HG03060 (cell line): ENCODE results near the gene IFNAR1.

Experiments
- ATAC-seq: cut with Tn5 transposase; IDR thresholded peaks from one replicate; pipeline ENCODE4 v1.9.1; 2021; ENCODE audit warnings: low read depth, moderate number of reproducible peaks; ENCODE audit not compliant: unreplicated experiment

Gene IFNAR1

DNA sequence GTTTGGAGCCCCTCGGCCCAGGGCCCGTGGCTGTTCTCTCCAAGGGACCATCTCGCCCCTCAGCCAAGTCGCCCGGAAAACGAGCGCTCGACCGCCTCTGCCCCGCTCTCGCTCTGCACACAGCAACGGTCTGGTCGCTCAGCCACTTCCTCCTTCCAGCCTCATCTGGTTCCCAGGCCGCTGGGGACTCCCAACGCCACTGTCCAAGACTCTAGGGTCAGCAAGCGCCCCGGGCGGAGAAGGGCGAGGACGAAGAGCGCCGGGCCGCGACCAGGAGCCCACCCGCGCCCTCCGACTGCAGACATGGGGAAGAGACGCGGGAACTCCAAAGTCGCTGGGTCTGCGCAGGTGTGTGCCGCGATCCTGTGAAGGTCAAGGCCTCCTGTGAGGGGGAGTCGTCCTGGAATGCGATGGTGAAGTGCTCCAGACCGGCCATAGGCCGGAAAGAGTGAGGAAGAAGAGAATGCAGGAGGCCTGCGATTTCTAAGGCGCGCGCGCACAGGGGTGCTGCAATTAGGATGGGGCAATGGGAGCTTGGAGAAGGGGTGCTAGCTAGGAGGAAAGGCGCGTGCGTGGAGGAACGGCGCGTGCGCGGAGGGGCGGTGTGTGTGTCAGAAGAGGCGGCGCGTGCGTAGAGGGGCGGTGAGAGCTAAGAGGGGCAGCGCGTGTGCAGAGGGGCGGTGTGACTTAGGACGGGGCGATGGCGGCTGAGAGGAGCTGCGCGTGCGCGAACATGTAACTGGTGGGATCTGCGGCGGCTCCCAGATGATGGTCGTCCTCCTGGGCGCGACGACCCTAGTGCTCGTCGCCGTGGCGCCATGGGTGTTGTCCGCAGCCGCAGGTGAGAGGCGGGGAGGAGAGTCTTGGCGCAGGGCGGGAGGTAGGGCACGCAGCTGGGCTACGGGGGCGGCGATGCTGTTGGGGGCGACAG lies at the start of gene IFNAR1:
Gene IFNAR1, plus strand, starts transcription at position 680 of the 931 bp plus-strand sequence. Its CDS starts 86 bp downstream, at position 766.
- ATAC-seq = peak; percentile 61

DNA sequence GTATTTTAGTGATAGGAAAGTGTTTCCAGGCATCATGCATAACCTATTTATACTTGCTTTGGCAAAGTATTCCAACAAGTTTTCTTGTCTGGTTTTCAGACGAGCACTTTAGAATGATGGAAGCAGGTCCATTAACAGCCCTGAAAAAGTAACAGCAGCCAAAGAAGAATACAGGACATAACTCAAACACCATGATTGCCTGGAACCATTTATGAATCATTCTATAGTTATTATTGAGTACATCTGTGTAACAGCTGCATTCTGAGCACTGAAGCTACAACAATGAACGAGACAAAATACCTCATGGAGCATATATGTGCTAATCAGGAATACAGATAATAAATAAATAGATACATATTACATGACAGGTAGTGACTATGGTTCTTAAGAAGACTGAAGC lies 46.0 kb upstream of the IFNAR1 start:
- ATAC-seq = no peak

DNA sequence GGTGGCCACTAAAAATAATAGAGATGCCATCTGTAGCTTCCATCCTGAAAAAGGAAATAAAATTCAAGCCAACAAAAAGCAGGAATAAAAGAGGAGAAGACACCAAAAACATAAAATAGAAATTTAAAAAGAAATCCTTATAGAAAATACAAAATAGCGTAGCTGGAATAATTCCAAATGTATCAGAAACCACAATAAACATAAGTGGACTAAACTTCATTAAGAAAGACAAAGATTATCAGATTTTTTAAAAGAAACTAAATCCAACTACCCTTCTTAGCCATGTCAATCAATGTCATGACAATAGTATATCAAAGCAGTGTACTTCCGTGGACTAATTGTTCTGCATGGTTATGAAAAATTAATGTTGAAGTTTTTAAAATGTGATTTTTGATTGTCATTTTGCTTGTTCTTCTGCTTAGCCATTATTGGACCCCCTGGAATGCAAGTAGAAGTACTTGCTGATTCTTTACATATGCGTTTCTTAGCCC lies 45.4 kb upstream of the IFNAR1 start:
- ATAC-seq = no peak

DNA sequence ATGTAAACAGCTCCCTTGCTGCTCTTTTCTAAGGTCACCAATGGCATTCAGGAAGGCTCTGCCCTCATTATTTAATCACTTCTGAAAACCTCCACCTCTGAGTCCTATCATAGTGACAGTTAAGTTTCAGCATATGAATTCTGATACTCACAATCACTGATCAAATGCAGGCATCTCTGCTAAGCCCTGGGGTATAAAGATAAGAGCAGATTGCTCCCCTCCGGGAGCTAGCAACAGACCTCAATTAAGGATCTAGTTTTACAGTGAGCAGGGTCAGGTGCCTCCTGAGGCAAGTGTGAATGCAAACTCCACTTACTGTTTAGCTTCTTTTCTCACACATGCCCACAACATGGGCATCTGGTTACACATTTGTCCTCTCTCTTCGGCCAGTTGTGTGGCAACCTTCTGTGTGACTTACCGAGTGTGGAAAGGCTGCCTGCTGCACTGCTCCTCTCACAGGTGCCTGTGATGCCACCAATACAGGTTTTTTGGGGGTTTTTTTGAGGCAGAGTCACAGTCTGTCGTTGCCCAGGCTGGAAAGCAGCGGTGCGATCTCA lies 43.6 kb upstream of the IFNAR1 start:
- no peak for ATAC-seq

DNA sequence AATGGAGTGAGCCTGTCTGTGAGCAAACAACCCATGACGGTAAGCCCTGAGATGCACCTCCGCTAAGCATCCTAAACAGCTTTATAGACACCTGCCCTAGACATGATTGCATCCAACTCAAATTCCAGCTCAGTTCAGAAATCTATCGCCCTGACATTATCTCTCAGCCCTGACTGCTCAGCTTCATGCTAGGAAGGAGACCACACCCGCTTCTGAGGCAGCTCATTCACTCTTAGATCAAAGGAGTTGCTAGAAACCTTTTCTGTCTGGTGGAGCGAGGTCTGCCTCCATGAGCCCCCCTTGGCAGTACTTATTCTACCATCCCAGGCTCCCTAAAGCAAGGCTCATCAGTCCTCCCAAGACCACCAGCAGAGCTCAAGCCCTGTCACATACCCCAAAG lies 41.6 kb upstream of the IFNAR1 start:
- ATAC-seq = no peak

DNA sequence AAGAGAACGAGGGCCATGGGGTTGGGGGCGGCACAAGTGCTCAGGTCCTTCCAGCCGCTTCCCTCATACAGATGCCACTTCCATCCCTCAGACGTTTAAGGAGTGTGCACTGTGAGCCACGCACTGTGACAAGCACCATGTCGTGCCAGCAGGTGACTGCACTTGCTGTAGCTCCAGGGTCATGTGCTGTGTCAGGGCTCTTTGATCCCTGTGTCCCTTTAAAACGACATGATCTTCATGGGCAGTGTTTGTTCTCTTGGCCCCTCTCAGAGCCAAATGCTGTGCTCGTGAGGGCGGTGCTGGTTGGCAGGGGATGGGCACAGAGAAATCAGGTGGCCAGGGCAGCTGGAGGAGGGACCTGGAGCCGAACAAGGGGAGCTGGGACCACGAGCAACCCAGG lies 38.7 kb upstream of the IFNAR1 start:
- ATAC-seq = no peak

DNA sequence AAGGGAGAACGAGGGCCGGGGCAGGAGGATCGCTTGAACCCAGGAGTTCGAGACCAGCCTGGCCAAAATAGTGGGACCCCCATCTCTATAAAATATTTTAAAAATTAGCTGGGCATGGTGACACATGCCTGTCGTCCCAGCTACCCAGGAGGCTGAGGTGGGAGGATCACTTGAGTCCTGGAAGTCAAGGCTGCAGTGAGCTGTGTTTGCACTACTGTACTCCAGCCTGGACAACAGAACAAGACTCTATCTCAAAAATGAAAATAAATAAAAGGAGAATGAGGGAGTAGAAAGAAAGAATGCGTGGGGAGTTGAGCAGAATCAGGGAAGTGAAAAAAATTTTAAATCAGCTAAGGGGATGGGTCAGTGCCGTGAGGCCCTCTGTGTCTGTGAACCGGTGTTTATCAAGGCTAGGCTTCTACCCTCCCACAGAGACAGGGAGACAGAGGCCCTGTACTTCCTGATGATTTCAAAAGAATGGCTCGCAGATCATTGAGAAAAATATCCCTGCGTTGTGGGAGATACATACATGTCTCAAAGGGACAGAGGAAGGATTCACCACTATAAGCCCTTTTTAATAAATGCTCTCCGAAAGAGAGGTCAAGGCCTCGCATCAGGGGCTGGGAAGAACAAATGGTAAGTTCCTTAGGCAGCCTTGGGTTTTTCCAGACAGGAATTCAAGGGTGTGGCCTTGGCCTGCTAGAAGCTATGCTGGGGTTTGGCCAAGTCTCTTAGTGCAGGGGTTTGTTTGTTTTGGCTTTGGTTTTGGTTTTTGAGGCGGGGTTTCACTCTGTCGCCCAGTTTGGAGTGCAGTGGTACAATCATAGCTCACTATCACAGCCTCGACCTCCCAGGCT lies 37.9 kb upstream of the IFNAR1 start:
- no peak for ATAC-seq

DNA sequence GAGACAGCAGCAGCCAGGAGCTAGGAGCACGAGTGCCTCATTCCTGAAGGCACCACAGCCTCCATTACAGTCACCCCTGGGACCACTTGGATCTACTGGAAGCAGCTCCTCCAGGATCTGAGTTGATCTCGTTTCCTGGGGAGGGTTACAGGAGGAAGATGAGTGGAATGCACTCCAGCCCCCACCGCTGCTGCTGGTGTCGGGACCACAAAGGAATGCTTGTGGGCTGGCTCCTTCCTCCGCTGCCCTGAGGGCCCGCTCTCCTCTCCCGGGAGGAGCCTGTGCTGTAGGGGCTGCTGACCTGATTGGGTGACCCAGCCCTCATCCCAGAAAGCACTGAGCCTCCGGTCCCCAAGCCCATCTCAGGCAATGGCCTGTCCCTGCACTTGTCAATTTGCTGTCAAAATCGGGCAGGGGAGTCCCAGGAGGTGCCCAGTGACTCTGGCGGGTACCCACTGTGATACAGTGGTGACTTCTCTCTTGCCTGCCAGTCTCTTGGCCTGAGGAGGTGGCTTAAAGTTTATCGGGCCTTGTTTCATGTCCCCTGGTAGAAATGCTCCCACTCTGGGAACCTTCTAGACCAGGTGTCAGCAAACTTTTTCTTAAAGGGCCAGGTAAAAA lies 35.5 kb upstream of the IFNAR1 start:
- ATAC-seq = no peak

DNA sequence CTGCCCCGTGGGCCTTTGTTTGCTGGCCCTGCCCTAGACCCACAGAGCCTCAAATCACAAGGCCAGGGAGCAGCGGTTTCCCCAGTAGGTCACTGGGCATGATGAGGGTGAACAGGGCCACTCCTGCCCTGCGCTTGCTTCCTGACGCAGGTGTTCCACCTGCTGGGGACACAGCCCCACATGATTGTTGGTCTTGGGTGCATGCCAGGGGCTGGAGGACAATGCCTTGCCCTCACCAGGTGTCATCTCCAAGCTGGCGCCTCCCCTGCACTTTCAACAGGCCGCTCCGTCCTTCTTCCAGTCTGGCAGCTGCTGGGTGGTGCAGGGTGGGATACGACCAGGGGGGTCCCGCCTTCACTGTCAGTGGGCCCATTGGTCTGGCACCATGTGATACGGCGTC lies 34.3 kb upstream of the IFNAR1 start:
- ATAC-seq = no peak

DNA sequence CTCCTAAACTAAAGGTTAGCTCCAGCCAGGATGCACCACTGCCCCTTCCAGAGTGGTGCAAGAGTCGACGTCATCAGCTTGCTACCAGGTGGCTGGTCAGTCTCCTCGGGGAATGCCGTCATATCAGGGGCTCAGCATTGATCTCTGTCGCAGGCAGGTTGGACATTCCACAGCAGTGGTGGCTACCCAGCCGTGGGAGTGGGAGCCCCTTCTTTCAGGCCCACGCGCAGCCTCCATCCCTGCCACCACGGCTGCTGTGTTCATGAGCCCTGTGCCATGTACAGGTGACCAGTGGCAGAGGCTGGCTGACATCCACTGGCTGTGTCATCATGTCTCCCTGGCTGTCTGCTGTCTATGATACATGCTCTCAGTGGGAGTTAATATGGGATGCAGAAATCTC lies 33.1 kb upstream of the IFNAR1 start:
- ATAC-seq = no peak

DNA sequence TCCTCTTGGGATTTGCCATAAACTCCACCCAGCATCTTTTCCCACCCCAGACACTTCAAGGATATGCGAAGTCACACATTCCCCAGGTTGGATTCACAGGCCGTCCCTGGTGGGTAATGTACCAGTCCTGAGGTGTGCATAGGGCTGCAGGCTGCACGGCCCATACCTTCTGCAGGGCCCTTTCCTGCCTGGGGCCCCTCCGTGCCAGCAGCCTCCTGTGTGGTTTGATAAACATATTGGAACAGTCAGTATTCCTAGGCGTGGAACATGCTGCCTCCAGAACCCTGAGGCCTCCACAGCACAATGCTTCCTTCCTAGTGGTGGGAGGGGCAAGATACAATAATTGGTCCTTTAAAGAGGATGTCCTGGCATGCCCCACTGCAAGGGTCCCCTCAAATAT lies 32.0 kb upstream of the IFNAR1 start:
- no peak for ATAC-seq

DNA sequence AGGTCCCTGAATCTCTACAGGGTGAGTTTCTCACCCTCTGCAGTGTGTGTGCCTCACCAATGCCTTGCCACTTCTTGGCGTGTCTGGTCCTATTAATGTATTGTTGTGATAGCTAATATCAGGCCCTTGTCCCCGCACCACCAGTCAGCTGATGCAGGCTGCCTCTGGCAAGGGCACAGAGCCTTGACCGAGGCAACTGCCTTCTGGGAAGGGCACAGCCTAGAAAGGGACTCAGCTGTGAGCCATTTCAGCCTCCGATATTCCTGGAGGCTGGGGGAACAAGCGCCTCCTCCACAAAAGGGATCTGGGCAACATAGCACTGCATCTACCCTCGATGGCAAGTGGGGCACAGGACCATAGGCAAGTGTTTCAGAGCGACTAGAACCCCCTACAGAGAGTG lies 31.6 kb upstream of the IFNAR1 start:
- no peak for ATAC-seq

DNA sequence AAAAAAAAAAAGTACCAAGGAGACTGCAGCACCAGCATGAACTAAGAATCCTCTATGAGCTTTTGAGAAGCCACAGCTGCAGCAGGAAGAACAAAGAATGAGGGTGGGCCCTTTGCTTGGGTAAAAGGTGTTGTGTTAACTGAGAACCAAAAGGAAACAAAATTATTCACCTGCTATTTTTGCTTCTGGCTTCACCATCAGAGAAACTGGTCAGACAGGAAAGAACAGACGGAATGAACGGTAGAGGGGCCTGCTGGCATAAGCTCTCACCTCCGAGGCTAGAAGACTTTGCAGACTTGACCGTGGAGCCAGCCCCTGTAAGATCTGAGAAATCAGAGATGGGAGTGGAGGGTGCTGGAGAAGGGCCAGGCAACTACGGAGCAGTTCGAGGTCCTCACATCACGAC lies 31.0 kb upstream of the IFNAR1 start:
- no peak for ATAC-seq

DNA sequence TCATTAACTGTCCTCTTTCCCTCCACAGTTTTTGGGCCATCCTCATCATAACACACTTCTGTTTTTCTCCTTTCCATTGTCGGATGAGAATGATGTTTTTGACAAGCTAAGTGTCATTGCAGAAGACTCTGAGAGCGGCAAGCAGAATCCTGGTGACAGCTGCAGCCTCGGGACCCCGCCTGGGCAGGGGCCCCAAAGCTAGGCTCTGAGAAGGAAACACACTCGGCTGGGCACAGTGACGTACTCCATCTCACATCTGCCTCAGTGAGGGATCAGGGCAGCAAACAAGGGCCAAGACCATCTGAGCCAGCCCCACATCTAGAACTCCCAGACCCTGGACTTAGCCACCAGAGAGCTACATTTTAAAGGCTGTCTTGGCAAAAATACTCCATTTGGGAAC lies 28.6 kb upstream of the IFNAR1 start:
- no peak for ATAC-seq

DNA sequence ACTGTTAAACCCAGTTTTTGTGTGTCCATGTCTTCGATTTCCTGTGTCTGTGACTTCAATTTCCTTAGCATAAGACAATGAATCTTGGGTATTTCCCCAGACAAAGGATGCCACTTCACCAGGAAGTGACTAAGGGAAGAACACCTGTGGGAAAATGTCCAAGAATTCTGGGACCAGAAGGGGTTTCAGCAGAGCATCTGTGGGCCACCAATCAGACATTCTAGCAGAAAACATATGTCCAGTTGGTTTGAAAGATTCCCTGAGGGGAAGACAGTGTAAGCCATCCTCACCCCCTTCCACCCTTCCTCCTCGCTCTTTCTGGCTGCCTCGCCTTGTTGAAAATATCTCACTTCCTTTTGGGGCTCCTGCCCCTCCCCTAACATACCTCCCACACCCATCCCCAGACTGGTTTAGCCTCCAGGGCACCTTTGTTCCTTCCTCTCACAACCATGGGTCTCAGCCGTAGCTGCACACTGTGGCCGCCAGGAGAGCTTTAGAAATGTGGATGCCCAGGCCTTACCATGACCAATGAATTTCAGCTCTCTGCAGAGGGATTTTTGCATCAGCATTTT lies 25.5 kb upstream of the IFNAR1 start:
- ATAC-seq = no peak

DNA sequence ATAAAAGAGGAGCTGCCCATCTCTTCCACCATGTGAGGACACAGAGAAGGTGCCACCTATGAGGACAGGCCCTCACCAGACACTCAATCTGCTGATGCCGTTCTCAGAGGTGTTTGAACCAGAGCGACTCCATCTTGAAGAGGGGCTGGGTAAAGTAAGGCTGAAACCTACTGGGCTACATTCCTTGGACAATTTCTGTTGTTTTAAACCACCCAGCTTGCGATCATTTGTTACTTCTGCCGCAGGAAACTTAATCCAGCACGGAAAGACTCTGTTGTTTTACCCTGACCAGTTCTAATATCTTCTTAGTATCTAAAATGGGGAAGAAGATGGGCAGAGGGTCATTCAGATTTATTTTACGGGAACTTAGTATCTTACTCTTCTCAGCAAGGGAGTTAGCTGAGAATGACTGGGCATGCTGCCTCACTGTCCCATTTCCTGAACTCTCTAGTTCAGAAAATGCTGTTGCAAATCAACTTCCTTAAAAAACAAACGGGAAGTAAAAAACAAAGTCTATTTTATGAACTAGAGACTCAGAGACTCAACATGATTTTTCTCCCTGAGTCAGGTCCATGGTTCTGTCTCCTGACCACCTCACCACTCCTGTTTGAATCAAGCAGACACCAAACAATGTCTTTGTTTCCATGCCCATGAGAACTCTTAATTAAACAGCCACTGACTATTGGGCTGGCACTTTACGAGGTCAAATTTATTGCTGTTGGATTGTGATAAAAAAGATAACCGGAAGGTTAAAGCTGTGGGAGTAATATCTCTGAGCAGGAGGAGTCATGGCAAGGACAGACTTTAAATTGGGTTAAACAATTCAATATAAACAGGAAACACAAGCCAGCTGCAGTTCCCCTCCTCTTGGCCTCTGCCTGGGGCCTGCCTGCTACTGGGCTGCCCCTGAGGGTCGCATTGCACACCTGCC lies 23.8 kb upstream of the IFNAR1 start:
- no peak for ATAC-seq

DNA sequence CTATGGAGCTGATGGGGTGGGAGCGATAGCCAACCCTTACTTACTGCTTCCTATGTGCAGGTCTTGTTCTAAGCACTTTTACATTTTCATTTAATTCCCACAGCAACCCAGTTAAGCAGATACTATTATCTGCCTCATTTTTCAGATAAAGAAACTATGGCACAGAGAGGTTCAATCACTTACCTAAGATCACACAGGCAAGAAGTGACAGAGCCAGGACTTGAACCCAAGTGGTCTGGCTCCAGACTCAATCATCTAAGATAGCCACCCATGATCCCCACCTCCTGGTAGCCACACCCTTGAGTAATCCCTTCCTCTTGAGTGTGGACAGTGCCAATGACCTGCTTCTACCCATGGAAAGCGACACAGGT lies 23.2 kb upstream of the IFNAR1 start:
- ATAC-seq = no peak

DNA sequence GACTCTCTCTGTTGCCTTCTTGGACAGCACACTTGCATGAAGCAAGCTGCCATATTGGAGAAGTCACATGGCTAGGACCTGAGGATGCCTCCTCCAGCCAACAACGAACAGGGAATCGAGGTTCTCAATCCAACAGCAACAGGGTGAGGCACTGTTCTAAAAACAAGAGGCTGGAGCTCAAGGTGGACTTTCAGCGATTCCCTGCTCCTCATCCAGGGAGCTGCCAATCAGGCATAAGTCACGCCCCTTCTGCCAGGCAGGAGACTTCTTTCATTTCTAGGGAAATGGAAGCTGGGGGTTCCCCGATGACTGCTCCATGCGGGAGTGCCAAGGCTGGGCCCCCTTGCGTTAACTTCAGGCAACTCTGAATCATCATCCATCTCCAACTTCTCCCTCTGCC lies 22.7 kb upstream of the IFNAR1 start:
- ATAC-seq = no peak

DNA sequence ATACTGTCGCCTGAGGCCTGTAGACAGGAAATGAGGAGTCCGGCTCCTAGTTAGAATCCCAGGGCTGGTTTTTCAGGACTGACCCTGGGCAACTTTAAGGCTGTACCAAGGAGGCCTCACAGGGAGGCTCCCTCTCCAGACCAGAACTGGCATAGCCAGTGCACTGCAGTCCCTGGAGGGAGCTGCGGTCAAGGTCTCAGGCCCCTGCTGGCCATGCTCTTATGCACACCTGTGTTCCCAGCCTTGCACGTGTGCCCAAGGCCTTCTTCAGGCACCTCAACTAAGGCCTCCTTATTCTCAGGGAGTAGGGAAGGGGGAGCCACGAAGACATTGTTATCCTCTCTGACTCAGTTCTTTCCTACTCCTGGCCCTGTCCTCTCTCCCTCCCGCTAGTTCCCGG lies 22.0 kb upstream of the IFNAR1 start:
- ATAC-seq = no peak
